H1 (cell line): Measurements from ENCODE around the gene TRIM41. TPM values are rescaled to one million over a fixed set of nuclear protein-coding genes. Genes with fewer than 3 reads are reported as not detected.

Experiments used
- CTCF ChIA-PET: fragments of 300-600 bp; sonication (Branson Sonifier 250); formaldehyde crosslinking; loops from one replicate; lab custom pipeline; 2021; ENCODE audit not compliant: partially characterized antibody; lab: Charles Lee
- POLR2A ChIA-PET: fragments of 300-600 bp; sonication (Branson Sonifier 250); formaldehyde crosslinking; loops from one replicate; lab custom pipeline; 2021; ENCODE audit warnings: inconsistent platforms; ENCODE audit not compliant: partially characterized antibody; lab: Charles Lee
- DNase-seq, 2 experiments: peaks; one replicate each; pipeline versions ENCODE4 v3.0.0 to v3.0.0-alpha.2; 2010 to 2022; ENCODE audit warnings: low spot score in 2 of 2, low read depth in 1 of 2, mixed read lengths in 1 of 2
- FAIRE-seq: peaks from 2 replicates; lab custom pipeline; 2011; peaks lifted over from hg19 to GRCh38; lab: Jason Lieb, UNC
- H2AFZ ChIP-seq: 2 replicates; pipeline ENCODE4 v1.8.1; 2012; ENCODE audit warnings: low read length, inconsistent platforms
- H2AK5ac ChIP-seq: 2 replicates; pipeline ENCODE4 v1.6.1; 2013; ENCODE audit warnings: low read depth, low read length
- H2BK120ac ChIP-seq: replicated peaks from 2 replicates; pipeline ENCODE3; 2013; ENCODE audit warnings: low read depth, low read length, inconsistent platforms
- H2BK12ac ChIP-seq: 2 replicates; pipeline ENCODE4 v1.6.1; 2013; ENCODE audit warnings: low read depth, low read length
- H2BK15ac ChIP-seq: 2 replicates; pipeline ENCODE4 v1.6.1; 2013; ENCODE audit warnings: low read length
- H2BK20ac ChIP-seq: 2 replicates; pipeline ENCODE4 v1.6.1; 2013; ENCODE audit warnings: low read length
- H2BK5ac ChIP-seq: 2 replicates; pipeline ENCODE4 v1.6.1; 2013; ENCODE audit warnings: low read depth, low read length
- H3K14ac ChIP-seq: 2 replicates; pipeline ENCODE4 v1.6.1; 2013; ENCODE audit warnings: inconsistent platforms; ENCODE audit not compliant: insufficient read length
- H3K18ac ChIP-seq: 2 replicates; pipeline ENCODE4 v1.6.1; 2013; ENCODE audit warnings: low read length; ENCODE audit errors: extremely low read depth
- H3K23ac ChIP-seq: 2 replicates; pipeline ENCODE4 v1.6.1; 2013; ENCODE audit warnings: inconsistent platforms; ENCODE audit not compliant: insufficient read length
- H3K23me2 ChIP-seq: 2 replicates; pipeline ENCODE4 v1.6.1; 2013; ENCODE audit warnings: low read depth, low read length
- H3K27ac ChIP-seq: 2 replicates; pipeline ENCODE4 v1.6.1; 2011; ENCODE audit warnings: low read depth, low read length, inconsistent platforms
- H3K27me3 ChIP-seq, 4 experiments: replicated peaks in 1 of 4; 1 replicate in 1 of 4; 2 replicates in 3 of 4; pipeline versions ENCODE4 v1.6.1 to v1.8.1; 2011 to 2013; ENCODE audit warnings: low read length in 3 of 4, mild to moderate bottlenecking in 3 of 4, inconsistent platforms in 2 of 4, mixed read lengths in 2 of 4, moderate library complexity in 1 of 4; ENCODE audit not compliant: control insufficient read depth in 3 of 4, insufficient read depth in 3 of 4; ENCODE audit errors: extremely low read depth in 1 of 4
- H3K36me3 ChIP-seq, 4 experiments: 2 replicates each; pipeline versions ENCODE4 v1.6.1 to v1.8.1; 2011 to 2013; ENCODE audit warnings: mild to moderate bottlenecking in 4 of 4, low read length in 3 of 4, moderate library complexity in 2 of 4, control low read depth in 1 of 4, inconsistent platforms in 1 of 4; ENCODE audit not compliant: insufficient read depth in 4 of 4, control insufficient read depth in 2 of 4
- H3K4ac ChIP-seq: replicated peaks from 2 replicates; pipeline ENCODE3; 2013; ENCODE audit warnings: low read length, low read depth, mixed read lengths, inconsistent platforms; ENCODE audit not compliant: insufficient read length
- H3K4me1 ChIP-seq, 4 experiments: replicated peaks in 1 of 4; 1 replicate in 1 of 4; 2 replicates in 3 of 4; pipeline versions ENCODE4 v1.6.1 to v1.8.1; 2011 to 2013; ENCODE audit warnings: low read length in 3 of 4, inconsistent platforms in 2 of 4, mixed read lengths in 1 of 4; ENCODE audit not compliant: insufficient read depth in 4 of 4, control insufficient read depth in 3 of 4
- H3K4me2 ChIP-seq, 2 experiments: 2 replicates each; pipeline versions ENCODE4 v1.6.1 to v1.8.1; 2011 to 2013; ENCODE audit warnings: low read depth in 2 of 2, low read length in 2 of 2, control low read depth in 1 of 2, inconsistent platforms in 1 of 2, mild to moderate bottlenecking in 1 of 2; ENCODE audit not compliant: insufficient read depth in 1 of 2
- H3K4me3 ChIP-seq, 4 experiments: fragments of 200-600, 300-600 bp in 1 of 4; sonication (generic), shearing (Covaris generic), sonication (Bioruptor Twin) in 1 of 4; 2 replicates each; pipeline versions ENCODE4 v1.5.1 to v1.8.1; 2011 to 2016; ENCODE audit warnings: low read length in 4 of 4, low read depth in 3 of 4, control low read depth in 2 of 4, inconsistent platforms in 2 of 4, mild to moderate bottlenecking in 2 of 4, mixed read lengths in 1 of 4, moderate library complexity in 1 of 4; ENCODE audit not compliant: insufficient read depth in 2 of 4; ENCODE audit errors: extremely low read depth in 1 of 4
- H3K56ac ChIP-seq: replicated peaks from 2 replicates; pipeline ENCODE3; 2013; ENCODE audit warnings: low read depth, mild to moderate bottlenecking, mixed read lengths, low read length, inconsistent platforms; ENCODE audit not compliant: insufficient read length
- H3K79me1 ChIP-seq: 2 replicates; pipeline ENCODE4 v1.6.1; 2013; ENCODE audit warnings: low read depth, low read length, control low read depth
- H3K79me2 ChIP-seq, 2 experiments: 2 replicates each; pipeline versions ENCODE4 v1.6.1 to v1.8.1; 2012 to 2013; ENCODE audit warnings: low read length in 2 of 2, mild to moderate bottlenecking in 2 of 2, inconsistent platforms in 1 of 2; ENCODE audit not compliant: insufficient read depth in 2 of 2, control insufficient read depth in 1 of 2
- H3K9ac ChIP-seq, 4 experiments: replicated peaks in 1 of 4; 1 replicate in 1 of 4; 2 replicates in 3 of 4; pipeline versions ENCODE4 v1.6.1 to v1.8.1; 2011 to 2013; ENCODE audit warnings: low read depth in 3 of 4, low read length in 3 of 4, control low read depth in 2 of 4, mild to moderate bottlenecking in 2 of 4, moderate library complexity in 2 of 4, inconsistent platforms in 1 of 4; ENCODE audit errors: extremely low read depth in 1 of 4
- H3K9me3 ChIP-seq, 2 experiments: 2 replicates each; pipeline versions ENCODE4 v1.6.1 to v1.8.1; 2012 to 2013; ENCODE audit warnings: mild to moderate bottlenecking in 2 of 2, moderate library complexity in 2 of 2, control low read depth in 1 of 2, inconsistent platforms in 1 of 2, low read depth in 1 of 2, low read length in 1 of 2, mixed read lengths in 1 of 2; ENCODE audit not compliant: insufficient read depth in 2 of 2
- H4K20me1 ChIP-seq, 2 experiments: replicated peaks in 1 of 2; 2 replicates each; pipeline versions ENCODE3 to v1.8.1; 2011 to 2013; ENCODE audit warnings: inconsistent platforms in 2 of 2, low read length in 2 of 2, mild to moderate bottlenecking in 1 of 2; ENCODE audit not compliant: insufficient read depth in 2 of 2, control insufficient read depth in 1 of 2
- H4K5ac ChIP-seq: 2 replicates; pipeline ENCODE4 v1.6.1; 2013; ENCODE audit warnings: low read length, low read depth, mixed read lengths, inconsistent platforms; ENCODE audit not compliant: insufficient read length
- H4K8ac ChIP-seq: 2 replicates; pipeline ENCODE4 v1.8.0; 2013; ENCODE audit warnings: mild to moderate bottlenecking, moderate library complexity, low read length, inconsistent platforms; ENCODE audit not compliant: insufficient read depth; ENCODE audit errors: extremely low read depth
- H4K91ac ChIP-seq: replicated peaks from 2 replicates; pipeline ENCODE3; 2013; ENCODE audit warnings: low read length, mixed read lengths, inconsistent platforms; ENCODE audit not compliant: insufficient read length
- FOSL1 ChIP-seq: IDR thresholded peaks from 2 replicates; pipeline ENCODE4 v1.6.1; 2011; ENCODE audit warnings: mild to moderate bottlenecking, low read depth, low read length, moderate library complexity; ENCODE audit not compliant: insufficient read depth
- GTF2F1 ChIP-seq: IDR thresholded peaks from 2 replicates; pipeline ENCODE4 v1.6.1; 2012; ENCODE audit warnings: low read depth, low read length, improper control_type of control experiment, borderline replicate concordance
- HDAC2 ChIP-seq, 2 experiments: fragments of 300-600 bp in 1 of 2; sonication (generic) in 1 of 2; IDR thresholded peaks; 2 replicates each; pipeline ENCODE4 v1.6.1; 2011 to 2012; ENCODE audit warnings: low read depth in 2 of 2, low read length in 2 of 2, mild to moderate bottlenecking in 2 of 2, moderate library complexity in 2 of 2, borderline replicate concordance in 1 of 2, inconsistent platforms in 1 of 2
- JUN ChIP-seq: IDR thresholded peaks from 2 replicates; pipeline ENCODE4 v1.6.1; 2011; ENCODE audit warnings: low read depth, mild to moderate bottlenecking, improper control_type of control experiment, low read length
- KDM1A ChIP-seq: fragments of 200-600, 300-600 bp; sonication (generic); IDR thresholded peaks from 2 replicates; pipeline ENCODE4 v1.7.1; 2016; ENCODE audit warnings: mild to moderate bottlenecking, low read length, borderline replicate concordance
- MAFK ChIP-seq: IDR thresholded peaks from 2 replicates; pipeline ENCODE4 v1.6.1; 2012; ENCODE audit warnings: low read depth, mild to moderate bottlenecking, improper control_type of control experiment, low read length
- RFX5 ChIP-seq: IDR thresholded peaks from 2 replicates; pipeline ENCODE4 v1.6.1; 2011; ENCODE audit warnings: low read depth, low read length, improper control_type of control experiment, borderline replicate concordance
- SIN3A ChIP-seq, 2 experiments: IDR thresholded peaks in 1 of 2; conservative IDR thresholded peaks in 1 of 2; 2 replicates each; pipeline ENCODE4 v1.6.1; 2011 to 2012; ENCODE audit warnings: low read length in 2 of 2, improper control_type of control experiment in 1 of 2, low read depth in 1 of 2, mild to moderate bottlenecking in 1 of 2
- SP1 ChIP-seq: IDR thresholded peaks from 2 replicates; pipeline ENCODE4 v1.6.1; 2011; ENCODE audit warnings: low read depth, low read length
- SP2 ChIP-seq: IDR thresholded peaks from 2 replicates; pipeline ENCODE4 v1.6.1; 2012; ENCODE audit warnings: mild to moderate bottlenecking, low read length, inconsistent platforms
- TBP ChIP-seq: IDR thresholded peaks from 2 replicates; pipeline ENCODE4 v1.6.1; 2011; ENCODE audit warnings: low read depth, low read length, improper control_type of control experiment
- TCF12 ChIP-seq: IDR thresholded peaks from 2 replicates; pipeline ENCODE4 v1.6.1; 2011; ENCODE audit warnings: low read depth, mild to moderate bottlenecking, low read length
- WGBS, 2 experiments: shearing (Covaris generic) in 1 of 2; methylation state at CpG; one replicate each; pipeline versions ENCODE4 v1.1.6 to v1.1.7; 2013 to 2015; ENCODE audit warnings: low lambda C conversion rate in 2 of 2, mixed read lengths in 2 of 2, inconsistent platforms in 1 of 2, low coverage in 1 of 2, missing lambda C conversion rate in 1 of 2; ENCODE audit not compliant: insufficient replicate concordance in 2 of 2, insufficient coverage in 1 of 2, insufficient read length in 1 of 2; ENCODE audit errors: extremely low coverage in 1 of 2, missing lambda C conversion rate in 1 of 2; 5-methylcytosine and 5-hydroxymethylcytosine counted together
- polyA plus RNA-seq, 7 experiments: library from polyadenylated mRNA; depleted of rRNA in 3 of 7; stranded (reverse) in 5 of 7; unstranded in 2 of 7; fragments of >200 nt in 5 of 7; fragments of 200-250 nt in 2 of 7; gene quantifications; 1 replicate in 5 of 7; 2 replicates in 1 of 7; 4 replicates in 1 of 7; pipeline versions ENCODE4 v1.2.1 to v1.2.3, GENCODE V29; 2011 to 2013; ENCODE audit warnings: missing spikeins in 2 of 7, mixed read lengths in 2 of 7
- total RNA-seq: library from RNA; stranded (reverse); fragmentation: NEBNext Ultra II Directional; extraction: Animal tissue kit (Norgen Biotek cat#: 25700); gene quantifications from 2 replicates; pipeline ENCODE4 v1.2.1, GENCODE V29; 2021
- TF ChIP-seq, protein P1 (sequence below): IDR thresholded peaks from 2 replicates; pipeline ENCODE4 v1.6.1; 2011; ENCODE audit warnings: low read depth, mild to moderate bottlenecking, low read length; ENCODE audit not compliant: insufficient read depth

TRIM41 gene
- total and polyA plus RNA-seq, 2 of the 8 experiments (the other 6 are each of a cell fraction or from before 2014, with no cell fraction given) = 12.9 to 21.6 TPM

- Histone ChIP-seq H3K9ac (no peak overlapping the region), H3K23ac (no peak overlapping the region), H3K27ac (no peak overlapping the region), H4K91ac (no peak overlapping the region), H3K36me3 (no peaks in the 10 kb centered on the region), H3K4ac (no peak overlapping the region), H2BK20ac (no peak overlapping the region), H3K27me3 (no peaks in the 10 kb centered on the region), H3K79me1 (no peaks in the 10 kb centered on the region), H4K5ac (no peak overlapping the region), H3K18ac (no peak overlapping the region), H4K8ac (no peak overlapping the region), H3K4me1 (no peaks in the 10 kb centered on the region), H2BK15ac (no peak overlapping the region), H3K4me2 (no peak overlapping the region), H3K9me3 (no peaks in the 10 kb centered on the region; a peak in 1 of 4 replicates), H3K23me2 (peaks cover under 1% of the 10 kb centered on the region), H3K79me2 (no peaks in the 10 kb centered on the region), H3K4me3 (no peak overlapping the region), H2BK5ac (no peak overlapping the region), H3K14ac (no peak overlapping the region), H2AFZ (no peak overlapping the region), H3K56ac (no peak overlapping the region), H2AK5ac (no peak overlapping the region), H4K20me1 (no peaks in the 10 kb centered on the region), H2BK120ac (no peak overlapping the region), H2BK12ac (no peak overlapping the region)
- ChIA-PET CTCF (interaction anchor here (0.8 to 3.6 kb wide), 5 partner anchors 10 to 37 kb away, joined by 3 to 23 read pairs (median 3); no protein-coding TSS in a partner anchor), POLR2A (interaction anchor here (3.0 kb wide), 1 partner anchor 52 kb away, joined by 12 read pairs; no protein-coding TSS in a partner anchor)
- no peak for FAIRE-seq
- 90% methylated on average over 12 of the region's 12 CpGs; no CpG with 5 or more reads in 1 of the 2 experiments for WGBS, 2 experiments
- no peak for DNase-seq
- TF ChIP-seq GTF2F1 (no peak), SP2 (no peak), JUN (no peak), HDAC2 (IDR thresholded peaks at IDR 0.05; ENCODE audit: borderline replicate concordance in 1 of 2, low read depth in 2 of 2, low read length in 2 of 2) (no peak), SIN3A (conservative IDR thresholded peaks at IDR 0.05 in 1 of 2, IDR thresholded peaks at IDR 0.05 in 1 of 2; ENCODE audit: low read depth in 1 of 2, low read length in 2 of 2) (no peak), SP1 (no peak), FOSL1 (no peak), KDM1A (no peak), TCF12 (no peak), TBP (no peak), RFX5 (no peak), MAFK (no peak)
- TF ChIP-seq, protein P1, sequence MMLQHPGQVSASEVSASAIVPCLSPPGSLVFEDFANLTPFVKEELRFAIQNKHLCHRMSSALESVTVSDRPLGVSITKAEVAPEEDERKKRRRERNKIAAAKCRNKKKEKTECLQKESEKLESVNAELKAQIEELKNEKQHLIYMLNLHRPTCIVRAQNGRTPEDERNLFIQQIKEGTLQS = no peak
Measured at GRCh38 chr5:181182651-181183050, 40.4 kb upstream of the TRIM41 start.
